GM23248 (cell line): ENCODE measurements around the gene RNF32.

Experiments used
- EZH2 ChIP-seq: fragments of 200-600 bp; sonication (generic); IDR thresholded peaks from 2 replicates; pipeline ENCODE4 v1.6.1; 2018; ENCODE audit warnings: antibody characterized with exemption, mild to moderate bottlenecking; ENCODE audit not compliant: insufficient read depth, poor library complexity, severe bottlenecking
- EZH2phosphoT487 ChIP-seq: fragments of 200-600 bp; sonication (generic); IDR thresholded peaks from 2 replicates; pipeline ENCODE4 v1.6.1; 2018; ENCODE audit warnings: antibody characterized with exemption, moderate library complexity, mild to moderate bottlenecking, low read depth; ENCODE audit not compliant: insufficient read depth

GRCh38 chr7:156610130-156610529 lies 30.4 kb upstream of the RNF32 start:
- TF ChIP-seq EZH2phosphoT487 (no peak), EZH2 (no peak)
